H1 (cell line): ENCODE data around the gene ARV1. TPM values are rescaled to one million over a fixed set of nuclear protein-coding genes. Genes with fewer than 3 reads are reported as not detected.

Source experiments
- CTCF ChIA-PET: fragments of 300-600 bp; sonication (Branson Sonifier 250); formaldehyde crosslinking; loops from one replicate; lab custom pipeline; 2021; ENCODE audit not compliant: partially characterized antibody; lab: Charles Lee
- POLR2A ChIA-PET: fragments of 300-600 bp; sonication (Branson Sonifier 250); formaldehyde crosslinking; loops from one replicate; lab custom pipeline; 2021; ENCODE audit warnings: inconsistent platforms; ENCODE audit not compliant: partially characterized antibody; lab: Charles Lee
- DNase-seq, 2 experiments: peaks; one replicate each; pipeline versions ENCODE4 v3.0.0 to v3.0.0-alpha.2; 2010 to 2022; ENCODE audit warnings: low spot score in 2 of 2, low read depth in 1 of 2, mixed read lengths in 1 of 2
- FAIRE-seq: peaks from 2 replicates; lab custom pipeline; 2011; peaks lifted over from hg19 to GRCh38; lab: Jason Lieb, UNC
- H2AFZ ChIP-seq: 2 replicates; pipeline ENCODE4 v1.8.1; 2012; ENCODE audit warnings: low read length, inconsistent platforms
- H2AK5ac ChIP-seq: 2 replicates; pipeline ENCODE4 v1.6.1; 2013; ENCODE audit warnings: low read depth, low read length
- H2BK120ac ChIP-seq: replicated peaks from 2 replicates; pipeline ENCODE3; 2013; ENCODE audit warnings: low read depth, low read length, inconsistent platforms
- H2BK12ac ChIP-seq: 2 replicates; pipeline ENCODE4 v1.6.1; 2013; ENCODE audit warnings: low read depth, low read length
- H2BK15ac ChIP-seq: 2 replicates; pipeline ENCODE4 v1.6.1; 2013; ENCODE audit warnings: low read length
- H2BK20ac ChIP-seq: 2 replicates; pipeline ENCODE4 v1.6.1; 2013; ENCODE audit warnings: low read length
- H2BK5ac ChIP-seq: 2 replicates; pipeline ENCODE4 v1.6.1; 2013; ENCODE audit warnings: low read depth, low read length
- H3K14ac ChIP-seq: 2 replicates; pipeline ENCODE4 v1.6.1; 2013; ENCODE audit warnings: inconsistent platforms; ENCODE audit not compliant: insufficient read length
- H3K18ac ChIP-seq: 2 replicates; pipeline ENCODE4 v1.6.1; 2013; ENCODE audit warnings: low read length; ENCODE audit errors: extremely low read depth
- H3K23ac ChIP-seq: 2 replicates; pipeline ENCODE4 v1.6.1; 2013; ENCODE audit warnings: inconsistent platforms; ENCODE audit not compliant: insufficient read length
- H3K23me2 ChIP-seq: 2 replicates; pipeline ENCODE4 v1.6.1; 2013; ENCODE audit warnings: low read depth, low read length
- H3K27ac ChIP-seq: 2 replicates; pipeline ENCODE4 v1.6.1; 2011; ENCODE audit warnings: low read depth, low read length, inconsistent platforms
- H3K27me3 ChIP-seq, 4 experiments: replicated peaks in 1 of 4; 1 replicate in 1 of 4; 2 replicates in 3 of 4; pipeline versions ENCODE4 v1.6.1 to v1.8.1; 2011 to 2013; ENCODE audit warnings: low read length in 3 of 4, mild to moderate bottlenecking in 3 of 4, inconsistent platforms in 2 of 4, mixed read lengths in 2 of 4, moderate library complexity in 1 of 4; ENCODE audit not compliant: control insufficient read depth in 3 of 4, insufficient read depth in 3 of 4; ENCODE audit errors: extremely low read depth in 1 of 4
- H3K36me3 ChIP-seq, 4 experiments: 2 replicates each; pipeline versions ENCODE4 v1.6.1 to v1.8.1; 2011 to 2013; ENCODE audit warnings: mild to moderate bottlenecking in 4 of 4, low read length in 3 of 4, moderate library complexity in 2 of 4, control low read depth in 1 of 4, inconsistent platforms in 1 of 4; ENCODE audit not compliant: insufficient read depth in 4 of 4, control insufficient read depth in 2 of 4
- H3K4ac ChIP-seq: replicated peaks from 2 replicates; pipeline ENCODE3; 2013; ENCODE audit warnings: low read length, low read depth, mixed read lengths, inconsistent platforms; ENCODE audit not compliant: insufficient read length
- H3K4me1 ChIP-seq, 4 experiments: replicated peaks in 1 of 4; 1 replicate in 1 of 4; 2 replicates in 3 of 4; pipeline versions ENCODE4 v1.6.1 to v1.8.1; 2011 to 2013; ENCODE audit warnings: low read length in 3 of 4, inconsistent platforms in 2 of 4, mixed read lengths in 1 of 4; ENCODE audit not compliant: insufficient read depth in 4 of 4, control insufficient read depth in 3 of 4
- H3K4me2 ChIP-seq, 2 experiments: 2 replicates each; pipeline versions ENCODE4 v1.6.1 to v1.8.1; 2011 to 2013; ENCODE audit warnings: low read depth in 2 of 2, low read length in 2 of 2, control low read depth in 1 of 2, inconsistent platforms in 1 of 2, mild to moderate bottlenecking in 1 of 2; ENCODE audit not compliant: insufficient read depth in 1 of 2
- H3K4me3 ChIP-seq, 4 experiments: fragments of 200-600, 300-600 bp in 1 of 4; sonication (generic), shearing (Covaris generic), sonication (Bioruptor Twin) in 1 of 4; 2 replicates each; pipeline versions ENCODE4 v1.5.1 to v1.8.1; 2011 to 2016; ENCODE audit warnings: low read length in 4 of 4, low read depth in 3 of 4, control low read depth in 2 of 4, inconsistent platforms in 2 of 4, mild to moderate bottlenecking in 2 of 4, mixed read lengths in 1 of 4, moderate library complexity in 1 of 4; ENCODE audit not compliant: insufficient read depth in 2 of 4; ENCODE audit errors: extremely low read depth in 1 of 4
- H3K56ac ChIP-seq: replicated peaks from 2 replicates; pipeline ENCODE3; 2013; ENCODE audit warnings: low read depth, mild to moderate bottlenecking, mixed read lengths, low read length, inconsistent platforms; ENCODE audit not compliant: insufficient read length
- H3K79me1 ChIP-seq: 2 replicates; pipeline ENCODE4 v1.6.1; 2013; ENCODE audit warnings: low read depth, low read length, control low read depth
- H3K79me2 ChIP-seq, 2 experiments: 2 replicates each; pipeline versions ENCODE4 v1.6.1 to v1.8.1; 2012 to 2013; ENCODE audit warnings: low read length in 2 of 2, mild to moderate bottlenecking in 2 of 2, inconsistent platforms in 1 of 2; ENCODE audit not compliant: insufficient read depth in 2 of 2, control insufficient read depth in 1 of 2
- H3K9ac ChIP-seq, 4 experiments: replicated peaks in 1 of 4; 1 replicate in 1 of 4; 2 replicates in 3 of 4; pipeline versions ENCODE4 v1.6.1 to v1.8.1; 2011 to 2013; ENCODE audit warnings: low read depth in 3 of 4, low read length in 3 of 4, control low read depth in 2 of 4, mild to moderate bottlenecking in 2 of 4, moderate library complexity in 2 of 4, inconsistent platforms in 1 of 4; ENCODE audit errors: extremely low read depth in 1 of 4
- H3K9me3 ChIP-seq, 2 experiments: 2 replicates each; pipeline versions ENCODE4 v1.6.1 to v1.8.1; 2012 to 2013; ENCODE audit warnings: mild to moderate bottlenecking in 2 of 2, moderate library complexity in 2 of 2, control low read depth in 1 of 2, inconsistent platforms in 1 of 2, low read depth in 1 of 2, low read length in 1 of 2, mixed read lengths in 1 of 2; ENCODE audit not compliant: insufficient read depth in 2 of 2
- H4K20me1 ChIP-seq, 2 experiments: replicated peaks in 1 of 2; 2 replicates each; pipeline versions ENCODE3 to v1.8.1; 2011 to 2013; ENCODE audit warnings: inconsistent platforms in 2 of 2, low read length in 2 of 2, mild to moderate bottlenecking in 1 of 2; ENCODE audit not compliant: insufficient read depth in 2 of 2, control insufficient read depth in 1 of 2
- H4K5ac ChIP-seq: 2 replicates; pipeline ENCODE4 v1.6.1; 2013; ENCODE audit warnings: low read length, low read depth, mixed read lengths, inconsistent platforms; ENCODE audit not compliant: insufficient read length
- H4K8ac ChIP-seq: 2 replicates; pipeline ENCODE4 v1.8.0; 2013; ENCODE audit warnings: mild to moderate bottlenecking, moderate library complexity, low read length, inconsistent platforms; ENCODE audit not compliant: insufficient read depth; ENCODE audit errors: extremely low read depth
- H4K91ac ChIP-seq: replicated peaks from 2 replicates; pipeline ENCODE3; 2013; ENCODE audit warnings: low read length, mixed read lengths, inconsistent platforms; ENCODE audit not compliant: insufficient read length
- BCL11A ChIP-seq, 2 experiments: IDR thresholded peaks; one replicate each; pipeline ENCODE4 v1.6.1; 2011; ENCODE audit warnings: low read depth in 2 of 2, low read length in 2 of 2, mild to moderate bottlenecking in 2 of 2
- BRCA1 ChIP-seq: IDR thresholded peaks from 2 replicates; pipeline ENCODE4 v1.6.1; 2012; ENCODE audit warnings: low read depth, low read length, improper control_type of control experiment
- CBX8 ChIP-seq: fragments of 300-800, 300-1000 bp; sonication (generic); IDR thresholded peaks from 2 replicates; pipeline ENCODE4 v1.7.1; 2016; ENCODE audit warnings: low read depth, low read length, borderline replicate concordance
- CEBPB ChIP-seq: IDR thresholded peaks from 2 replicates; pipeline ENCODE4 v1.6.1; 2012; ENCODE audit warnings: low read depth, low read length
- CTBP2 ChIP-seq: IDR thresholded peaks from 2 replicates; pipeline ENCODE4 v1.7.0; 2011; ENCODE audit warnings: borderline replicate concordance, mild to moderate bottlenecking, moderate library complexity, mixed read lengths, low read length; ENCODE audit not compliant: insufficient read depth, insufficient read length
- EP300 ChIP-seq, 2 experiments: IDR thresholded peaks; 1 replicate in 1 of 2; 2 replicates in 1 of 2; pipeline ENCODE4 v1.6.1; 2011 to 2012; ENCODE audit warnings: low read depth in 2 of 2, low read length in 2 of 2, mild to moderate bottlenecking in 2 of 2, borderline replicate concordance in 1 of 2, inconsistent platforms in 1 of 2, moderate library complexity in 1 of 2
- FOSL1 ChIP-seq: IDR thresholded peaks from 2 replicates; pipeline ENCODE4 v1.6.1; 2011; ENCODE audit warnings: mild to moderate bottlenecking, low read depth, low read length, moderate library complexity; ENCODE audit not compliant: insufficient read depth
- GTF2F1 ChIP-seq: IDR thresholded peaks from 2 replicates; pipeline ENCODE4 v1.6.1; 2012; ENCODE audit warnings: low read depth, low read length, improper control_type of control experiment, borderline replicate concordance
- KDM1A ChIP-seq: fragments of 200-600, 300-600 bp; sonication (generic); IDR thresholded peaks from 2 replicates; pipeline ENCODE4 v1.7.1; 2016; ENCODE audit warnings: mild to moderate bottlenecking, low read length, borderline replicate concordance
- POLR2AphosphoS5 ChIP-seq: IDR thresholded peaks from 2 replicates; pipeline ENCODE4 v1.6.1; 2011; ENCODE audit warnings: low read depth, low read length
- RNF2 ChIP-seq: fragments of 200-900, 300-1000 bp; sonication (generic); IDR thresholded peaks from 2 replicates; pipeline ENCODE4 v1.7.1; 2016; ENCODE audit warnings: borderline replicate concordance, low read depth, mild to moderate bottlenecking, antibody characterized with exemption, low read length; ENCODE audit not compliant: poor library complexity, severe bottlenecking; ENCODE audit errors: missing control alignments
- YY1 ChIP-seq: IDR thresholded peaks from 2 replicates; pipeline ENCODE4 v1.6.1; 2011; ENCODE audit warnings: low read depth, mild to moderate bottlenecking, low read length
- WGBS, 2 experiments: shearing (Covaris generic) in 1 of 2; methylation state at CpG; one replicate each; pipeline versions ENCODE4 v1.1.6 to v1.1.7; 2013 to 2015; ENCODE audit warnings: low lambda C conversion rate in 2 of 2, mixed read lengths in 2 of 2, inconsistent platforms in 1 of 2, low coverage in 1 of 2, missing lambda C conversion rate in 1 of 2; ENCODE audit not compliant: insufficient replicate concordance in 2 of 2, insufficient coverage in 1 of 2, insufficient read length in 1 of 2; ENCODE audit errors: extremely low coverage in 1 of 2, missing lambda C conversion rate in 1 of 2; 5-methylcytosine and 5-hydroxymethylcytosine counted together
- polyA plus RNA-seq, 7 experiments: library from polyadenylated mRNA; depleted of rRNA in 3 of 7; stranded (reverse) in 5 of 7; unstranded in 2 of 7; fragments of >200 nt in 5 of 7; fragments of 200-250 nt in 2 of 7; gene quantifications; 1 replicate in 5 of 7; 2 replicates in 1 of 7; 4 replicates in 1 of 7; pipeline versions ENCODE4 v1.2.1 to v1.2.3, GENCODE V29; 2011 to 2013; ENCODE audit warnings: missing spikeins in 2 of 7, mixed read lengths in 2 of 7
- total RNA-seq: library from RNA; stranded (reverse); fragmentation: NEBNext Ultra II Directional; extraction: Animal tissue kit (Norgen Biotek cat#: 25700); gene quantifications from 2 replicates; pipeline ENCODE4 v1.2.1, GENCODE V29; 2021

ARV1 gene
- total and polyA plus RNA-seq, 2 of the 8 experiments (the other 6 are each of a cell fraction or from before 2014, with no cell fraction given) = 13.1 to 13.4 TPM

DNA sequence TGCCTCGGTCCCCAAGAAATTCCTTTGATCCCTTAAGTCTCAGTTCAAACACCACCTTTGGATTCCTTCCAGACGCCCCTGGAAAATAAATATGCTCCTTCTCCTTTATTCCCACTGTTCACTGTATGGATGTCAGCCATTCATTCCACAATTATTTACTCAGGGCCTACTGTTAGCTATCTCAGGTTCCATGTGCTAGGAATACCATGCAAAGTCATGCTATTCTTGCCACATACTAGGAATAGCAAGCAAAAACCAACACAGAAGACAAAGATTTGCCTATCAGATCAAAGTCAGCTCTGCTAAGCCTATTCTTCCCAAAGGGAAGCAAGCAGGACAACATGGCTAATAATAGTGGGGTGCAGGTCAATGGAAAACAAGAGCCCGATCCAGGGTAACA, 30.0 kb upstream of the ARV1 start:
- no peaks in the 10 kb centered on the region; a peak in 1 of 7 replicates for H3K27me3 ChIP-seq

More for the DNA sequence above, 30.0 kb upstream of the ARV1 start:
- ChIA-PET POLR2A (no interaction called here), CTCF (no interaction called here)
- H2BK120ac ChIP-seq = no peak overlapping the region
- H4K5ac ChIP-seq = no peak overlapping the region
- FAIRE-seq (no peak), DNase-seq (no peak)
- no peak overlapping the region for H3K18ac ChIP-seq
- no peak overlapping the region for H3K23ac ChIP-seq
- 88% methylated on average over 3 of the region's 3 CpGs; no CpG with 5 or more reads in 1 of the 2 experiments for WGBS, 2 experiments
- no peak overlapping the region for H4K91ac ChIP-seq
- H4K8ac ChIP-seq = no peak overlapping the region
- no peak overlapping the region for H2BK20ac ChIP-seq
- H3K4me2 ChIP-seq = no peak overlapping the region
- H2BK5ac ChIP-seq = no peak overlapping the region
- H3K4me3 ChIP-seq = no peak overlapping the region
- no peak overlapping the region for H3K14ac ChIP-seq
- no peak overlapping the region for H3K56ac ChIP-seq
- TF ChIP-seq EP300 (IDR thresholded peaks at IDR 0.05; ENCODE audit: borderline replicate concordance in 1 of 2, low read depth in 2 of 2, low read length in 2 of 2) (no peak), CEBPB (no peak), KDM1A (no peak), RNF2 (no peak), BCL11A (IDR thresholded peaks at IDR 0.05; ENCODE audit: low read depth in 2 of 2, low read length in 2 of 2) (no peak), CBX8 (no peak), FOSL1 (no peak), BRCA1 (no peak), GTF2F1 (no peak), YY1 (no peak), POLR2AphosphoS5 (no peak), CTBP2 (no peak)
- H3K79me2 ChIP-seq = no peaks in the 10 kb centered on the region
- no peak overlapping the region for H2AK5ac ChIP-seq
- H3K4me1 ChIP-seq = no peaks in the 10 kb centered on the region
- no peak overlapping the region for H3K4ac ChIP-seq
- H4K20me1 ChIP-seq = no peaks in the 10 kb centered on the region
- no peak overlapping the region for H3K27ac ChIP-seq
- no peak overlapping the region for H2AFZ ChIP-seq
- no peaks in the 10 kb centered on the region for H3K9me3 ChIP-seq
- H3K23me2 ChIP-seq = no peaks in the 10 kb centered on the region
- H3K79me1 ChIP-seq = no peaks in the 10 kb centered on the region
- H3K36me3 ChIP-seq = no peaks in the 10 kb centered on the region; a peak in 2 of 8 replicates
- H2BK12ac ChIP-seq = no peak overlapping the region
- no peak overlapping the region for H2BK15ac ChIP-seq
- H3K9ac ChIP-seq = no peak overlapping the region
